ENCODE data around the gene FBXO34. TPM values are rescaled to one million over a fixed set of nuclear protein-coding genes. Genes with fewer than 3 reads are reported as not detected.

Gene FBXO34
- total RNA-seq, 4 donors from 2014 or later, result 29.7 to 48.1 (median 37.3) TPM

DNA sequence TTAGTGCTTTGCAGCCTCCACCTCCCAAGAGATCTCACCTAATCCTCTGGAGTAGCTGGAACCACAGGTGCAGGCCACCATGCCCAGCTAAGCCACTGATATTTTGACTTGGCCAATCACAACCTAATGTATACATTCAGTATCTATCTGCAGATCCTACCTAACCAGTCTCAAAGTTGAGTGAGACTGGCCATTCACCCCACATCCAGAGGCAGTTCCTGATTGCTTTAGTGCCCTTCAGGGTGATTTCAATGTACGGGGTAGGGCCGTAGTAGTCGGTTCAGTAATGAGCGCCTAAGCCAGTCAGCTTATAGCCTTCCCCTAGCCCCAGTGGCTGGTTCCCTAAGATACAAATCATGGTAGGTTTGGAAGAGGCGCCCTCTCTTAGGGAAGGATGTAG lies 27.4 kb upstream of the FBXO34 start:
- DNase-seq (ENCODE audit: low spot score in 2 of 2), result no peak
- H3K4me3 ChIP-seq (ENCODE audit: low read depth, poor library complexity, severe bottlenecking), result no peak overlapping the region
- 90 to 91% methylated on average over 5 of the region's 5 CpGs for WGBS, 2 donors
- intact Hi-C loops (cut with DNase I; ENCODE audit: low total_unique reads), result no loop called here
- TF ChIP-seq, protein P1, sequence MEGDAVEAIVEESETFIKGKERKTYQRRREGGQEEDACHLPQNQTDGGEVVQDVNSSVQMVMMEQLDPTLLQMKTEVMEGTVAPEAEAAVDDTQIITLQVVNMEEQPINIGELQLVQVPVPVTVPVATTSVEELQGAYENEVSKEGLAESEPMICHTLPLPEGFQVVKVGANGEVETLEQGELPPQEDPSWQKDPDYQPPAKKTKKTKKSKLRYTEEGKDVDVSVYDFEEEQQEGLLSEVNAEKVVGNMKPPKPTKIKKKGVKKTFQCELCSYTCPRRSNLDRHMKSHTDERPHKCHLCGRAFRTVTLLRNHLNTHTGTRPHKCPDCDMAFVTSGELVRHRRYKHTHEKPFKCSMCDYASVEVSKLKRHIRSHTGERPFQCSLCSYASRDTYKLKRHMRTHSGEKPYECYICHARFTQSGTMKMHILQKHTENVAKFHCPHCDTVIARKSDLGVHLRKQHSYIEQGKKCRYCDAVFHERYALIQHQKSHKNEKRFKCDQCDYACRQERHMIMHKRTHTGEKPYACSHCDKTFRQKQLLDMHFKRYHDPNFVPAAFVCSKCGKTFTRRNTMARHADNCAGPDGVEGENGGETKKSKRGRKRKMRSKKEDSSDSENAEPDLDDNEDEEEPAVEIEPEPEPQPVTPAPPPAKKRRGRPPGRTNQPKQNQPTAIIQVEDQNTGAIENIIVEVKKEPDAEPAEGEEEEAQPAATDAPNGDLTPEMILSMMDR (IDR thresholded peaks at IDR 0.05), result no peak
- no peak for TF ChIP-seq POLR2A (IDR thresholded peaks at IDR 0.05)

DNA sequence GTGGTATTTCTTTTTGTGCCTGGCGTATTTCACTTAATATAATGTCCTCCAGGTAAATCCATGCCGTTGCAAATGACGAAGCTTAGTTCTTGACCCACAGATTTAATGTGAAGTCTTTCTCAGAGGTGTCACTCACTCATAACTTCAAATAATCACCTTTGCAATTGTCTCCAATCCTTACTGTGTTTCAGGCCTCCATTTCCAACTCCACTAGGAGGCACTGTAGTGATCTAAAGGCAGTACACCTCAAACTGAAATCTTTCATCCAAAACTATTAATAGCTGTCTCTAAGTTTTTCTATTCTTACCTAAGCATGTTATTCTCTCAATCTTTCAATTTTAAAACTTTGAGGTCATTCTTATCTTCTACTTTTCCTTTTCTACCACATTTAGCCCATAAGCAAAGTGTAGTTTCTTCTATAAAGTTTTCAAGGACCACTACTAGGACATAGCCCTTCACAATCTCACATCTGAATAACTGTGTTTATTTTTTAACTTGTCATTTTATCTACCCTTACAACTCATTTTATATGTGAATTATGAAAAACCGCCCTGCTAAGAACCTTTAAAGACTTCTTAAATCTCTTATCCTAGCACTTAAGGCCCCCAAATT lies 25.5 kb upstream of the FBXO34 start:
- intact Hi-C loops (cut with DNase I; ENCODE audit: low total_unique reads), result no loop called here
- H3K4me3 ChIP-seq (ENCODE audit: low read depth, poor library complexity, severe bottlenecking), result no peak overlapping the region
- TF ChIP-seq, protein P1 (IDR thresholded peaks at IDR 0.05), result no peak
- no peak for TF ChIP-seq POLR2A (IDR thresholded peaks at IDR 0.05)
- 75 to 78% methylated on average over 4 of the region's 4 CpGs for WGBS, 2 donors
- DNase-seq (ENCODE audit: low spot score in 2 of 2), result no peak

DNA sequence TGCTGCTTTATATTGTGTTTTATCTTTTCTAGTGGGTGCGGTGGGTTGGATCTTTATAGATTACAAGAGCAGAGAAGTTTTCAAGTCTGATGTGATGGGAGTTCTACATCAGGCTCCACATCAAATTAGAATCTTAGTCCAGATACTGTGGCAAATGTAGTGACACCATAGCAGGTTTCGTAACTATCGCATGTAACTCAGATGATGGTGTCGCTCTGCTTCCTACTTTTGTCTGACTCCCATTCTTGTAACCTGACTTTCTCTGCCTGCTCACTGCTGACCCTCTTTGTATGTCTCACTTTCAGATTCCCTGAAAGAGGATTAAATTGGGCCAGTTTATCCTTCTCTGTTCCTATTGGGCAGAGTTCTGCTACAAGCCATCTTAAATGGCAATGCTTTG lies 22.8 kb upstream of the FBXO34 start:
- no peak for DNase-seq (ENCODE audit: low spot score in 2 of 2)
- no peak overlapping the region for H3K4me3 ChIP-seq (ENCODE audit: low read depth, poor library complexity, severe bottlenecking)
- TF ChIP-seq, protein P1 (IDR thresholded peaks at IDR 0.05), result no peak
- no peak for TF ChIP-seq POLR2A (IDR thresholded peaks at IDR 0.05)
- WGBS, 2 donors, result 92 to 98% methylated on average over 4 of the region's 4 CpGs
- intact Hi-C loops (cut with DNase I; ENCODE audit: low total_unique reads), result no loop called here

DNA sequence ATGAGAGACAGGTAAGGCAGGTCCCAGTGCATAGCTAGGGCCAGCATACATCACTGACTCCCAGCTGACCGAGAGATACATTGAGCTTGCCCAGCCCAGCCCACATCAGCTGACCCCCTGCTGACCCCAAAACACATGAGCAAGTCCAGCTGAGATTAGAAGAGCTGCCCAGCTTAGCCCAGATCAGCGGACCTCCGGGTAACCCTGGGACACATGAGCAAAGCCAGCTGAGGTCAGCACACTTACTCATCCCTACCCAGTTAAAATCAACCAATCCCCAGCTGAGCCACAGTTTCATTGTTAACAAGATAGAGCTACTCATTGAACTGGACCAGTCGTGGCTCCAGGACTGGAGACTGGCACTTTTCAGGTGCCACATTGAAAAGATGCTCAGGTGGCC lies 21.8 kb upstream of the FBXO34 start:
- no peak overlapping the region for H3K4me3 ChIP-seq (ENCODE audit: low read depth, poor library complexity, severe bottlenecking)
- intact Hi-C loops (cut with DNase I; ENCODE audit: low total_unique reads), result no loop called here
- 68 to 78% methylated on average over 4 of the region's 4 CpGs for WGBS, 2 donors
- TF ChIP-seq, protein P1 (IDR thresholded peaks at IDR 0.05), result no peak
- no peak for TF ChIP-seq POLR2A (IDR thresholded peaks at IDR 0.05)
- no peak for DNase-seq (ENCODE audit: low spot score in 2 of 2)

DNA sequence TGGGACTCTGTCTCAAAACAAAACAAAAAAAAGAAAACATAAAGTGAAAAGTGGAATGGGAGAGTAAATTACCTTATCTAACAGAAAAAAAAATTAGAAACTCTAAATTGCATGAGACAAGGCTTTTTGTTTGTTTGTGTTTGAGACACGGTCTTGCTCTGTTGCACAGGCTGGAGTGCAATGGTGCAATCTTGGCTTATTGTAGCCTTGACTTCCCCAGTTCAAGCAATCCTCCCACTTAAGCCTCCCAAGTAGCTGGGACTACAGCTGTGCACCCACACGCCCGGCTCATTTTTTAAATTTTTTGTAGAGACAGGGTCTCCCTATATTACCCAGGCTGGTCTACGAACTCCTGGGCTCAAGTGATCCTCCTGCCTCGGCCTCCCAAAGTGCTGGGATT lies 17.9 kb upstream of the FBXO34 start:
- WGBS, 2 donors, result 95% methylated on average over 5 of the region's 5 CpGs
- intact Hi-C loops (cut with DNase I; ENCODE audit: low total_unique reads), result no loop called here
- no peak for DNase-seq (ENCODE audit: low spot score in 2 of 2)
- TF ChIP-seq, protein P1 (IDR thresholded peaks at IDR 0.05), result no peak
- no peak for TF ChIP-seq POLR2A (IDR thresholded peaks at IDR 0.05)
- H3K4me3 ChIP-seq (ENCODE audit: low read depth, poor library complexity, severe bottlenecking), result no peak overlapping the region

DNA sequence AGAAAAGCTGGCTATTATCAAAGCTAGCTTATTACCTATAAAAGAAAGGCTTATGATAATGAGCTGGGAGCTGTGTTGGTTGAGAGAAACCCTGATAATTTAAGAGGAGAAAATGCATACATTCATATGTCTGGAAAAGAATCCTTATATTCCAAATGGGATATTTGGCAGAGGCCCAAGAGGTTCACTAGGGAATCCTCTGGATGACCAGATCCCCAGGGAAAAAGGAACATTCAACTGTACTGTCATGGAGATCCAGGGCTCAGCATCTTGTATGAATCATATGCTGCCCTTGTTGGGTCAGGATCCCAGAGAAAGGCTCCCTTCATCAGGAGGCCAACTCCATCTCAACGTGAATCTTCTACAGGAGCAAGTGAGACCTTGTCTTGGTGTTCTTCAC lies 16.6 kb upstream of the FBXO34 start:
- TF ChIP-seq, protein P1 (IDR thresholded peaks at IDR 0.05), result no peak
- TF ChIP-seq POLR2A (IDR thresholded peaks at IDR 0.05), result no peak
- DNase-seq (ENCODE audit: low spot score in 2 of 2), result no peak
- no peak overlapping the region for H3K4me3 ChIP-seq (ENCODE audit: low read depth, poor library complexity, severe bottlenecking)
- 77% methylated on average over 1 of the region's 1 CpG for WGBS, 2 donors
- intact Hi-C loops (cut with DNase I; ENCODE audit: low total_unique reads), result no loop called here
